ENCODE measurements around the gene UPK3A.
A peak's percentile ranks its signal among the peaks of the same experiment; 100 is the strongest.

UPK3A gene

DNA sequence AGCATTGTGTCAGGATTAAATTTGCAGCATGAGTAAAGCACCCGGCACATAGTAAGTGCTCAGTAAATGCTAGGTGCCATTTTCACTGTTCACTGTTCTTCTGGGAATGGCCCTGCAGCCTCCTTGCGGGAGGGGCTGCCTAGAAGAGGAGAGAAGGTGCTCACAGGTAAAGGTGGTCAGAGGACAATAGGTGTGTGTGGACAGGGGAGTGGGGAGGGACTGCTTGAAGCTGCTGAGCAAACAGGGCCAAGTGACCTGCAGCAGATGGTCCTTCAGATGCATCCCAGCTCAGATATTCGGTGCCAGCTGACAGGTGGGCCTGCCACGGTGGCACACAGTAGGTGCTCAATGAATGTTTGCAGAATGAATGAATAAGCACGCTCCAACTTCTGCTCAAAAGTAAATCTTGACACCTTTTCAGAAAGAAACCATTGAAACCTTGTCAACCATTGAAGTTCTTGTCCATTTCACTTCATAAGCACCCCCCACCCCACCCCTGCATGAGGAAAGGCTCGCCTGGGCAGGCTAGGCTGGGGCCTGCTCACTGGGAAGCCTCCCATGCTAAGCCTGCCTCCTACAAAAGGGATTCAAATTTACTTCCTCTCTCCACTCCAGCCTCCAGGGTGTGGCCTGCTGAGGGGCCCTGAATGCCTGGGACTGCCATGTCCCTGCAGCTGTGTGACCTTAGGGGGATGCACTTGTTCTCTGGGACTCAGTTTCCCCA is 45.6 kb upstream of the UPK3A start:
- H3K4me3 ChIP-seq (ENCODE audit: low read depth, low read length), result peak overlapping the region; percentile 89
- no peak for DNase-seq (ENCODE audit: low read depth)
- TF ChIP-seq, protein P1, sequence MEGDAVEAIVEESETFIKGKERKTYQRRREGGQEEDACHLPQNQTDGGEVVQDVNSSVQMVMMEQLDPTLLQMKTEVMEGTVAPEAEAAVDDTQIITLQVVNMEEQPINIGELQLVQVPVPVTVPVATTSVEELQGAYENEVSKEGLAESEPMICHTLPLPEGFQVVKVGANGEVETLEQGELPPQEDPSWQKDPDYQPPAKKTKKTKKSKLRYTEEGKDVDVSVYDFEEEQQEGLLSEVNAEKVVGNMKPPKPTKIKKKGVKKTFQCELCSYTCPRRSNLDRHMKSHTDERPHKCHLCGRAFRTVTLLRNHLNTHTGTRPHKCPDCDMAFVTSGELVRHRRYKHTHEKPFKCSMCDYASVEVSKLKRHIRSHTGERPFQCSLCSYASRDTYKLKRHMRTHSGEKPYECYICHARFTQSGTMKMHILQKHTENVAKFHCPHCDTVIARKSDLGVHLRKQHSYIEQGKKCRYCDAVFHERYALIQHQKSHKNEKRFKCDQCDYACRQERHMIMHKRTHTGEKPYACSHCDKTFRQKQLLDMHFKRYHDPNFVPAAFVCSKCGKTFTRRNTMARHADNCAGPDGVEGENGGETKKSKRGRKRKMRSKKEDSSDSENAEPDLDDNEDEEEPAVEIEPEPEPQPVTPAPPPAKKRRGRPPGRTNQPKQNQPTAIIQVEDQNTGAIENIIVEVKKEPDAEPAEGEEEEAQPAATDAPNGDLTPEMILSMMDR (IDR thresholded peaks at IDR 0.05; ENCODE audit: insufficient read depth, low read depth, low read length, missing control alignments), result no peak

DNA sequence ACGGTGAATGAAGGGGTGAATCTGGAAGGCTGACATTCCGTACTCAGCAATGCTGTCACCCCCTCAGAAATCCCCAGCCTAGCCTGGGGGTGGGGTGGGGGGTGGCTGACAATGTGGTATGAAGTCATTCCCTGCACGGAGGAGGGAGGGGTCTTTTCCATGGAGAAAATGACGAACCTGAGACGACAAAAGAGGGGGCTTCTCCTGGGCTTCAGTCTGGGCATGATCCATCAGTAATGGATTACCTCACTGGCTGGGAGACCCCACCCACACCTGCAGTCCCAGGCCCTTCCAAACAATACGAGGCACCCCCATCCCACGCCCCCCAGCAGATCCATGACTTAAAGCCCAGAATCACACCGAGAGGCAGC is 45.1 kb upstream of the UPK3A start:
- H3K4me3 ChIP-seq (ENCODE audit: low read depth, low read length), result peak overlapping the region; percentile 89
- TF ChIP-seq, protein P1 (IDR thresholded peaks at IDR 0.05; ENCODE audit: insufficient read depth, low read depth, low read length, missing control alignments), result no peak
- DNase-seq (ENCODE audit: low read depth), result no peak

DNA sequence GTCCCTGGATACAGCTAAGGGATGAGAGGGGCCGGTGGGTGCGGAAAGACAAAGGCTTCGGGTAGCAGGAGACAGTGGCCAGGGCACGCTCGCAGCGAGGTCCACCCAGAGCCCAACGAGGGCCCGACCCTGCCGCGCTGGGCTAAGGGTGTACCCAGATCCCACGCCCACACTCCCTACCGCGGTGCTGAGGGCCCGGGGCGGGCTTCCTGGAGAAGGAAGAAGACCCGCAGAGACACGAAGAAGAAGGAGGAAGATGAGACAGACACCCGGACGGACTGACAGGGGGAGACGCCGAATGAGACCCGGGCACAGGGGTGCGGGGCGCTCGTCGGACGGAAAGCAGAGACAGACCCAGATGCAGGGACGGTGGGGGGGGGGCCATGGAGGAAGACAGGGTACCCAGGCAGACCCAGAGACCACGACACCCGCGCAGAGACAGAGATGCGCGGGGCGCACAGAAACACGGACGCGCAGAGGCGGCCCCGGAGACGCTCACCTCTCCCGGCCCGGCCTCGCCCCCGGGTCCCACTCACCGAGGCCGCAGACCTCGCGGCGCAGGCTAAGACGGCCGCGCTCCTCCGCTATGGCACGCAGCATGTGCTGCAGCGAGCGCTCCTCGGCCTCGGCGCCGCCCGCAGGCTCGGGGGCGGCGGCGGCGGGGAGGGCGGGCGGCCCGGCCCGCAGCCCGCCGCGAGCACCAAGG is 44.5 kb upstream of the UPK3A start:
- DNase-seq (ENCODE audit: low read depth), result peak; percentile 37
- TF ChIP-seq, protein P1 (IDR thresholded peaks at IDR 0.05; ENCODE audit: insufficient read depth, low read depth, low read length, missing control alignments), result no peak
- peak overlapping the region; percentile 89 for H3K4me3 ChIP-seq (ENCODE audit: low read depth, low read length)

DNA sequence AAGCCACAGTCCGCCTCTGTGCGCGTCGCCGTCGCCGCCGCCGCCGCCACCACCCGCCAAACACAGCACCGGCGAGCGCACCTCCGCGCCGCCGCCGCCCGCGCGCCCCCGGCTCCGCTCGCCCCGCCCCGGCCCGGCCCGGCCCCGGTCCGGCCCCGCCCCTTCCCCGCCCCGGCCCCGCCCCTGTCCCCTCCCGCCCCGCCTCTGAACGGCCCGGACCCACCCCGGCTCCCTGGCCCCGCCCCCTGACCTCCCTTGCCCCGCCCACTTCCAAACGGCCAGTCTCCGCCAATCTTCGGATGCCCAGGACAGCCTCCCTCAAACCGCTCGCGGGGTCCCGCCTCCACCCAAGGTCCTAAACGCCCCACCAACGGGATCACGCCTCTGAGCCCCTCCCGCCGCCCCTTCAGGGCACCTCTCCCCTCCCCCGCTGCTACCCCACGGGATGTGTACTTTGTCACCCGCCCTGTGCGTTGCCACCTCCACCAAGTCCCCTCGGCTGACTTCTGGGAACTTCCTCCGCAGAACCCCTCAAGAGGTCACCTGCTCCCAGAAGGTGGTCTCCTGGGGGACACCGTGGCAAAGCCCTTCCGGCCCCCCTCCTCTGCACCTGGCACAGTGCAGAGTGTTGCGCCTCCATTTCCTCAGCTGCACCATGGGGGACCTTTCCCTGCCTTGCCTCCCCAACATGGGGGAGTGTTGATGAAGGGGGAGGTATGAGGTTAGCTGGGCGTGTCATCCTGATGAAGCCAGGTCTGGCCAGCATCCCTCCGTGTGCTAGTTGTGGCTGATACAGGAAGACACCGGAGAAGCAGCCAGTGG is 43.7 kb upstream of the UPK3A start, which contains the start of gene KIAA0930:
TSS of gene KIAA0930 (minus strand) at position 85 of the 822 bp plus-strand sequence. CDS start 191 bp downstream, outside the sequence.
- DNase-seq (ENCODE audit: low read depth), result peak; percentile 87
- H3K4me3 ChIP-seq (ENCODE audit: low read depth, low read length), result peak within 1 kb of the TSS; percentile 89
- TF ChIP-seq, protein P1 (IDR thresholded peaks at IDR 0.05; ENCODE audit: insufficient read depth, low read depth, low read length, missing control alignments), result no peak

DNA sequence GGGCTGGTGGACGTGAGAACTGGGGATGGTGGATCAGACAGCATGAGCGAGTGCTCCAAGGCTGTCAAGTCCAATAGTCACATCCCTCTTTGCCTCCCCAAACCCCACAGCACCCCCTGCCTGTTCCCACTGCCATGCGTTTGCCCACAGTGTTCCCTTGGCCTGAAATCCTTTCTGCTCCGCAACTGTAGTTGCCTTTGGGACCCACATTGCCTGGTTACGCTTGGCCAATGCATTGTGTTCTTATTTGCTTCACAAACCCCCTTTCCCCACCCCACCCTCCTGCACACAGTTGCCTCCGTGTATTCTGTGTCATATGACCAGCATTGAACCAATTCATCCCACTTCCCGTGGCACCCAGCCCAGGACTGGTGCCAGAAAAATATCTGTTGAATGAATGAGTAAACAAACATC is 42.0 kb upstream of the UPK3A start:
- no peak overlapping the region for H3K4me3 ChIP-seq (ENCODE audit: low read depth, low read length)
- no peak for DNase-seq (ENCODE audit: low read depth)
- TF ChIP-seq, protein P1 (IDR thresholded peaks at IDR 0.05; ENCODE audit: insufficient read depth, low read depth, low read length, missing control alignments), result no peak

DNA sequence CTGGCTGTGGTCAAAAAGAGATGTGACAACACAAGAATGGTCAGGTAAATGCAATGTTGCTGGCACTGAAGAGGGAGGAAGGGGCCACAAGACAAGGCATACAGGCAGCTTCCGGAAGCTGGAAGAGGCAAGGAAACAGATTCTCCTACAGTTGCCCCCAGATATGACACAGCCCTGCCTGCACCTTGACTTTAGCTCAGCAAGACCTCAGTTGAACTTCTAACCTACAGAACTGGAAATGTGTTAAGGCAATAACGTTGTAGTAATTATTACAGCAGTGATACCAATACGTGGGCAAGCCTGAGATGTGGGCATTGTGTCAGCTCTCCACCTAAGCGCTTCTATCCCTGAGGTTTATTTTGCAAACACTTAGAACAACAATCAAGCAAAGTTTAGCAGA is 39.8 kb upstream of the UPK3A start:
- TF ChIP-seq, protein P1 (IDR thresholded peaks at IDR 0.05; ENCODE audit: insufficient read depth, low read depth, low read length, missing control alignments), result no peak
- no peak overlapping the region for H3K4me3 ChIP-seq (ENCODE audit: low read depth, low read length)
- DNase-seq (ENCODE audit: low read depth), result no peak

Data from GM12865 (cell line).